GM21447 (cell line): ENCODE measurements around the gene FRAS1.
"Not testable (repeated sequence)": the region's sequence is repeated elsewhere in the genome, so short reads cannot be mapped to it uniquely, and the experiment has no call there.

ENCODE experiments used
- ATAC-seq: cut with Tn5 transposase; IDR thresholded peaks from one replicate; pipeline ENCODE4 v1.9.1; 2021; ENCODE audit not compliant: unreplicated experiment

The FRAS1 gene

DNA sequence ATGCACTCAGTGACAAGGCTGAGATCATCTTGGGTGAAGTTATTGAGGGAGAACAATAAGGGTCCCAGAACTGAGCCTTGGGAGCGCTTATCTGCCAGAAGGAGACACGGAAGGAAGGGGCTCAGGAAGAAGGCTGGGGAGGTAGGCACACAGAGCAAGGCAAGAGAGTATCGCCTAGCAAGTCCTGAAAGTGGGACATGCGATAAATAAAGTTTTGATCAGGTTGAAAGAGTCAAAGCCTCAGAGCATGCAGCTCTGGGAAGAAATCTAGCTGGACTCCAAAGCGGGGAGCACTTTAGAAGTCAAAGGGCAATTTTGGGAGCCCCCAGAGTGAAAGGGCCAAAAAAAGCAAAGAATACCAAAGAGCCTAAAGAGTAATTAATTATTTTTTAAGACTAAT lies 476.7 kb downstream of the FRAS1 start:
- ATAC-seq: no peak

DNA sequence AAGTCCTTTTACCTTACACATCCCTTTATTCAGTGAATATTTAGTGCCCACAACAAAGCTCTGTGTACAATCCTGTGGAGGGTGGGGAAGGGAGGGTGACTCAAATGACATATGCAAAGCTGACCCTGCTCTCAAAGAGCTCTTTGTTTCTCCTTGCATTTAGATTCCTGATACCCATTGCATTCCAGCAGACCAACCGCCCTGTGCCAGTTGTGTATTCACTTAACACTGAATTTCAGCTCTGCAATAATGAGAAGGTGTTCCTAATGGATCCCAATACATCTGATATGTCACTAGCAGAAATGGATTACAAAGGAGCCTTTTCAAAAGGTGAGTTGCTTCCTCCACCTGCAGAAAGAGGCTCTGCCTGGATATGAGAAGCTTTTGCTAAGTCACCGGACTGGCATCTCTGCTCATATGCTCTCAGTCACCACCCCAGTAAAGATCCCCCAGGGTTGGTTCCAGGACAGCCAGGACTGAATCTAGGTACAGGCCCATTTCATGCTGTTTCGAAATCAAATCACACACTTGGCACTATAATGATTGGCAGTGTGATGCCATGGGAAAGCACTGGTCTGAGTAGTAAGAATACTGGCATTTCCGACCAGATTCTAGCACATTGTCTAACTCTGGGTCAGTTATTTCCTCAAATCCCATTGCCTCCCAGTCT lies 477.3 kb downstream of the FRAS1 start:
- ATAC-seq: no peak

DNA sequence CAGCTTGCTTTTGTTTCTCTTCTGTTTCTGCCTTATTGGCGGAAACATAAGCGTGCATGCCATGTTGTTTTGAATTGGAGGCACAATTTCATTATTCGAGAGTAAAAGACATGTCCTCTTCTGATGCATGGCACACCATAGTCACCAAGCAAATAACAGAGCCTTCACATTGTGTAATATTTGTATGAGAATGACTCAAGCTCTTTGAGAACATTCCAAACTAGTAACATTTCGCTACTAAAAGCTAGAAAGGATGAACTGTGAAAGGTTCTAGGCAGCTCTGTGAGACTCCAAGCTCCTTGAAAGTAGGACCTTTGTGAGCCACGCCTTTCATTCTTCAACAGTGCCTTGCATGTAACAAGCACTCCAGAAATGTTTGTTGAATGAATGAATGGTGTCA lies 485.2 kb downstream of the FRAS1 start:
- ATAC-seq: no peak

DNA sequence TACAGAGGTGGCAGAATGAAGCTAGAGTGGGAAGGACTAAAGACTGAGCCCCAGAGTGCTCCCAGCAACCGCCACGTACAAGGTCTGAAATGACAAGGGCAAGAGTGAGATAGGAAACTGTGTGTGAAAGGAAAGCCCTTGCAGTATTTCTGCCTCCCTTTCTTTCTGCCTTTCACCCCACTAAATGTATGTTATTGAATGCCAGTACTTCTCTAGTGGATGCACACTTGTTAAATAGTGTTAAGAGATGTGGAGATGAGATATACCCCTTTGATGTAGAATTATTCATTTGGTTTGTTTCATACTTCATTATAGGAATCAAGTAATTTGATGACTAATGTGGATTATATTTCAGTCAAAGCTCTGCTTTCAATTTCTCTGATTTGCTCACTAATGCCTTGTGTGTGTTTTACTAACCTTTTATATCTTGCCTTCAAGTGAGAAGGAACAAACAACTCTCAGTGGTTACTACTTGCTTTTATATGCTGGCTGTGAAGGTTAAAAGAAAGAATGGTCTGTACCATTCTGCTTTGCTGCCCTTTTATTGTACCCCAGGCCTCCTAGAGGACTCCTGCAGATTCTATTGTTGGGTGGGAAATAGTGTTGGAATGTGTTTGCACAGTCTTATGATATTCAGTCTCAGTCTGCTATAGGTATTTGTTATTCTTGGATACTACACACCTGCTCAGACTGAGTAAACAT lies 486.5 kb downstream of the FRAS1 start:
- ATAC-seq: no peak

DNA sequence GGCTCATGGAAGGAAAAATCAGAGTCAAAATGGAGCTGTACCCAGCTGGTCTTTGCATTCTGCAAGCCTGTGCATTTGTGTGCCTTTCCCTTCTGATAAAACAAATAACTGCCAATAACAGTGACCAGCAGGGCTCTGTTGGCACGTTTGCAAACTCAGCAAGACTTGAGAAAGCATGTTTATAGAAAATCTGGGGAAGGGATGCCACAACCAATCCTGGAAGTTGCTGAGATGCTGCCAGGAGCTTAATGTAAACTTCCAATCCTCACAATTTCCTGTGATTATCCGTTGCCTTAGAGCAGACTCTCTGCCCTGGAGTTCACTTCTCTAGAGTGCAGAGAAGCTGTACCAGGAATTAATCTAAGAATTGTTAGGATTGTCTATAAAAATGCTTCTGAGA lies 487.6 kb downstream of the FRAS1 start:
- ATAC-seq: no peak

DNA sequence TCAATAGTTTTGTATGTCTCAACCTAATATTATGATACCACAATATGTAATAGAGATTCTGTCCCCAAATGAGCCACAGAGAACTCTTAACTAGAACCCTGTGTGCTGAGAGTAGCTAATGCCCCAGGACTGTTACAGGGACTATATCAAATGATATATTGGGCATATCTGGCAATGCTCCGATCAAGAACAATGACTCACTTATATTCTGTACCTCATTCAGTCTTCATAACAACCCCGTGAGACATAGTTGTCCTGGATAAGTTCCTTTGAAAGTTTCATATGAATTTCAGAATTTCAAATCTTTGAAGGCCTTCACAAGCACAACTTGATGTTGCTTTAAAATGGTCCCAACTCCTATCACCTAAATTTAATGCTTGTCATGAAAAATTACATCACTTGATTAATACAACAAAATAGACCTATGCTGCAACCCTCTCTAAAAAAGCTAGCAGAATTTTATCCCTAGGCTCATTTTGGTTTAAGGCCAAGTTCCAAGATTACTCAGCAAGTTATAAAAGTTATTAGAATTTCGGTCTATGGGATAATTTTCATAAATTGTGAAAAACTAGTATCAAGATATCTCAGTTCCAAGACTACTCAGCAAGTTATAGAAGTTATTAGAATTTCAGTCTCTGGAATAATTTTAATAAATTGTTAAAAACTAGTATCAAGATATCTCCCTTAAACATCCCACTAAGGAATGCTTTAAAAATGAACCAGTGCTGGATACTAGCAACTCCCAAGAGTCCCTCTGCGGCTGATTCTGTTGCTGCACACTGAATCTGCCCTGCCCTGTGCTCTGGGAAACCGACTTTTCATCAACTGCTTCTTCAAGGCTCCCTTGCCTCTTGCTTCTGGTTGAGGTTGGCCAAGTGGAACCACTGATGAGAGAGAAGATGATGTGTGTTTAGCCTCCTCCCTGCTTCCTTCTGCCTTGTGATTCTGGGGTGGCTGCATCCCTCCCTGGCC lies 488.4 kb downstream of the FRAS1 start:
- no peak for ATAC-seq

DNA sequence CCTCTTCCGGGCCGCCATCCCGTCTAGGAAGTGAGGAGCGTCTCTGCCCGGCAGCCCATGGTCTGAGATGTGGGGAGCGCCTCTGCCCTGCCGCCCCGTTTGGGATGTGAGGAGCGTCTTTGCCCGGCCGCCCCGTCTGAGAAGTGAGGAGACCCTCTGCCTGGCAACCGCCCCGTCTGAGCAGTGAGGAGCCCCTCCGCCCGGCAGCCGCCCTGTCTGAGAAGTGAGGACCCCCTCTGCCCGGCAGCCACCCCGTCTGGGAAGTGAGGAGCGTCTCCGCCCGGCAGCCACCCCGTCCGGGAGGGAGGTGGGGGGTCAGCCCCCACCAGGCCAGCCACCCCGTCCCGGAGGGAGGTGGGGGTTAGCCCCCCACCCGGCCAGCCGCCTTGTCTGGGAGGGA lies 490.8 kb downstream of the FRAS1 start:
- ATAC-seq: not testable (repeated sequence)

DNA sequence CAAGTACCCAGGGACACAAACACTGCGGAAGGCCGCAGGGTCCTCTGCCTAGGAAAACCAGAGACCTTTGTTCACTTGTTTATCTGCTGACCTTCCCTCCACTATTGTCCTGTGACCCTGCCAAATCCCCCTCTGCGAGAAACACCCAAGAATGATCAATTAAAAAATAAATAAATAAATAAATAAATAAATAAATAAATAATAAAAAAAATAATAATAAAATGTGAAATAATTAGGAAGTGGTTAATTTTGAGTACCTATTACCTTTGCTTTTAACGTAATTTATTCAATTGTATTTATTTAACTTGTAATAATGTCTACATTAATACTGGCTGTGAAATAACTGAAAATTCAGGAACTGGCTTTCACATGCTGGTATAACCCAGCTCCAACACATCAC lies 491.8 kb downstream of the FRAS1 start:
- ATAC-seq: not testable (repeated sequence)

DNA sequence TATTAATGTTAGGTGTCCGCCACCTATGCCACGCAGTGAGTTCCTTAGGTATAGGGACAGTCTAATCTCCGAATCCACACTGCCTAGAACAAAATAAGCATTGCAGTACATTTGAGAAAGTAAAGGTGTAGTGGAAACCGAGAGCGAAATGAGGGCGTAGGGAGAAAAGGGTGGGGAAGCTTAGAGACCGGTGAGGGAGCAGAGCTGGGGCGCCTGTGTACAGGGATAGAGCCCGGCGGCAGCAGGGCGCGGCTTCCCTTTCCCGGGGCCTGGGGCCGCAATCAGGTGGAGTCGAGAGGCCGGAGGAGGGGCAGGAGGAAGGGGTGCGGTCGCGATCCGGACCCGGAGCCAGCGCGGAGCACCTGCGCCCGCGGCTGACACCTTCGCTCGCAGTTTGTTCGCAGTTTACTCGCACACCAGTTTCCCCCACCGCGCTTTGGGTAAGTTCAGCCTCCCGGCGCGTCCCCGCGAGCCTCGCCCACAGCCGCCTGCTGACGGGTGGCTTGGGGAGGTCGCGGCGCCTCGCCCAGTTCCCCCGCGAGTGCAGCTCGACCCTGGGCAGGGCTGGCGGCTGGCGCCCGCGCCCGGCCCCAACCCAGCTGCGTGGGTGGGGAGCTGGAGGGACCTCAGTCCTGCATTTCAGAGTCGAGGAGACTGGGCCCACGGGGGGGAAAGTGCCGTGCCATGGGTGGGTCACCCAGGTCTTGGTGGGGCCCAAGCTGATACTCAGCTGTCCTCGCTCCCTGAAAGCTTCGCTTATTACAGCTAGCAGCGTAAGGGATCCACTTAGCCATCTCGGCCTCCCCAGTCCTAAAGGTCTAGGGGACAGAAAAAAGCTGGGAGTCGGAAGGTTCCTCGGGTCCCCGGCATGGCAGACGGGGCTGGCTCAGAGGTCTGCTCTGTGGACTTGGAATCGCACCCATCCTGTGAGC lies 494.6 kb downstream of the FRAS1 start, which contains the start of gene ANXA3:
ANXA3 (plus strand) TSS at position 351 of the 932 bp plus-strand sequence. CDS start 2,704 bp downstream, outside the sequence.
- ATAC-seq: peak; percentile 65

DNA sequence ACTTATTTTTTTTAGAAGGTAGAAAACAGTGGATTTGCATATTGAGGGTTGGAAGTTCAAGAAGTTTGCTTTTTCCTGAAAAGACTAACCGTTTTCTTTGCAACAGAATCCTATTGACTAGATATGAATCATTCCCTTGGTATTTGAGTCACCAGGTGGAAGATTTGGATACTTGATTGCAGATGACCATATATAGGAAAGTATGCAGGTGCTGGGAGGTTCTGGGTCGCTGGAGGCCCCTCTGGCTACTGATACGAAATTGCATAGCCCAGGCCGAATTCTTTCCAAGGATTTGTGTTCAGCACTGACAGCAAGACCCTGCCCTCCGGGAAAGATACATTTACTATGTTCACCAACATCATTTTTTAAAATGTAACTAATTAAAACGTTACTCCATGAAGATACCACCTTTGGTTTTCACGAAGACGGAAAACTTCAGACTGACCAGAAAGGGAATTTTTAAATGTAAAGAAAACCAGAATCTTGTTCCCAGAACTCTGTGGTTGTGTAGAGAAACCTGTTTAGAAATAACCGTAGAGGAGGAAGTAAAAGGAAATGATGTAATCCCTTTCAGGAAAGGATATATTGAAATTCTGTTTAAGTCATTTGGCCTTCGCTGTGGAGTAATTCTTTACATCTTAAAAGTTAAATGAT lies 495.4 kb downstream of the FRAS1 start:
- ATAC-seq: no peak

DNA sequence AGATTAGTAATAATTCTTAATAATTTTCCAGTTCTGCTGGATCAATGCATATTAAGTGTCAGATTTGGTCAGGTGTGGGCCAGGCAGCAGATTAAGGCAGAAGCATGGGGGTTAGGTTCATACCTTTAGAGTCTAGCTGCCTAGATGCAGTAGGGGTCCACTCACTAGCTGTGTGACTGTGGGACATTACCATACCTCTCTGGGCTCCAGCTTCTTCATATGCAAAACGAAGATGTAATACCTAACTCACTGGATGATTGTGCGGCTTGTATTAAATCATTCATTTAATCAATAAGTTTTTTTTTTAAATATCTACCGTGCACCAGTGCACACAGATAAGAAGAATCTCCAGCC lies 495.9 kb downstream of the FRAS1 start:
- ATAC-seq: no peak

DNA sequence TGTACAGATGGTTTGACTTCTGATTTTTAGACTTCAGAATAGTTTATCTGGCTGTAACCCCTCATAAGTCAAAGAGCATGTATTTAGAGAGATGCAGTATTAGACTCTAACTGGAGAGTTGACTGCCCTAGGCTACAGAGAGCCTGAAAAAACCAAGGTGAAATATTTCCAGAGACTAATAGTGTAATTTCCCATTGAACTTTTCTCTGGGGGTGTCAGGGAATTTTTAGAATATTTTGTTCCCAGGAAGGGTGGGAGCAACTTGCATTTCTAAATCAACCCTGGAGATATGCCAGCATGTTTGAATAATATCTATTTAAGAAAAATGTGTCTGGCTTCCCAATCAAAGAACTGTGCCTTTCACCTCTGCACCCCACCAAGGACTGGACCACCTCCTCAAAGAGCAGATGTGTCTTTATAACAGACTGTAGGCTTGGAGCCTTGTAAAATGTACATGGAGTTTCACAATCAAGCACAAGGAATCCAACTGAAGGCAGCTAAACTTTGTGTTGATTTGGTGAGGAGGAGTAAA lies 496.5 kb downstream of the FRAS1 start:
- ATAC-seq: no peak

DNA sequence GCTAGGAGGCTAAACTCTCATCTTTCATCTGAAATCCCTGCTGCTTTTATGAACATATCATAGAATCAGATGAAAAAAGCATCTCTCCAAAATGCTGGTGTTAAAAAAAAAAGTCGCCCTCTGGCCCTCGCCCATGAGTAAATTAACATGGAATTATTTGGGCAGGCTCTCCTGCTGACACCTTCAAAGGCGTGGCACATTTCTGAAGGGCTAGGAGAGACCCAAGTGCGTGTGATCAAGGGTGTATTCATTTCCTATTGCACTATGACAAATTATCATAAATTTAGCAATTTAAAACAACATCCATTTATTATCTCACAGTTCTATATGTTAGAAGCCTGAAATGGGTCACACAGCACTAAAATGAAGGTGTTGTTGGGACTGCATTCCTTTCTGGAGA lies 499.5 kb downstream of the FRAS1 start:
- no peak for ATAC-seq

DNA sequence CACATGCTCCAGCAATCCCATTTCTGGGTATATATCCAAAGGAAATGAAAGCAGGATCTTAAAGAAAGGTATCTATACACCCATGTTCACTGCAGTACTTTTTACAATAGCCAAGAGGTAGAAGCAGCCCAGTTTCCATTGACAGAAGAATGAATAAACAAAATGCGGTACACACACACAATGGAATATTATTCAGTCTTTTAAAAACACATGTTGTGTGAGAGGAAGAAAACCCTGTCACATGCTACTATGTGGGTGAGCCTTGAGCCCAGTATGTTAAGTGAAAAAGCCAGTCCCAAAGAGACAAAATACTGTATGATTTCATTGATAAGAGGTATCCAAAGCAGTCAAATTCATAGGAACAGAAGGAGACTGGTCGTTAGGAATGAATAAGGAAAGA lies 500.7 kb downstream of the FRAS1 start:
- ATAC-seq: no peak

DNA sequence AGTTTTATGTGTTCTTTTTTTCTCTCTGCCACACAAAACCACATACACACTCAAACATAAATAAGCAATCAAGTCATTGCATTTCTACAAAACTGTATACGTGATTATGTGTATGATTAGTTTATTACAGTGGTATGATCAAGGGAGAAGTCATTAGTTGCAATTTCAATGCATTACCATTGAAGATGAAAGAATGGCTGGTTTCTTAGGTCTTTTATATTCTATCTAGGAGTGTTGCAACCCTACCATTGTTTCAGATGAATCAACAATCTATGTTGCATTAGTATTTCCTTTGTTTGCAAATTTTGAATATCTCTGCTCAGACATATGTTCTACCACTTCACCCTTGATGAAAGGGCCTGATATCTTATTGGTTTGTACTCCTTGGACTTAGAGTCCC lies 501.3 kb downstream of the FRAS1 start:
- ATAC-seq: no peak

DNA sequence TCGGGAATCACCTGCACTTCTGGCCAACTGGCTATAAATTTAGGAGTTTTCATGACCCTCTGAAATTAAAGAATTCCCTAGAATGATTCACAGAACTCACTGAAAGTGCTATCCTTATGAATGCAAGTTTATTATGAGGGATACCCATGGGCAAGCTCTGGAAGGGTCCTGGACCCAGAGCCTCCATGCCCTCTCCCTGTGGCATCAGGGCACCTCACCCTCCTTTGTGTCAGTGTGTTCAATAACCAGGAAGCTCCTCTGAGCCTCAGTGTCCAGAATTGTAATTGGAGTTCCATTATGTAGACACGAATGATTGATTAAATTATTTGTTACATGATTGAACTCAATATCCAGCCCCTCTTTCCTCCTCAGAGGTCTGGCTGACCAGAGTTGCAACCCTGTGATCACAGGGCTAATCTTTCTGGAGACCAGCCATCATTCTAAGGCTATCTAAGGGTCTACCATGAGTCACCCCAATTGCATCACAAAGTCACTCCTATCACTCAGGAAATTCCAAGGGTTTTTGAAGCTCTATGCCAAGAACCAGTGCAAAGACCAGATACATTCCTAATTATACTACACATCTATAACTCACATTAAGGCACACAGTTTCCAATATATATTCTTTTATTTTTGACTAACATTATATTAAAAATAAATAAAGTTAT lies 503.3 kb downstream of the FRAS1 start:
- no peak for ATAC-seq

DNA sequence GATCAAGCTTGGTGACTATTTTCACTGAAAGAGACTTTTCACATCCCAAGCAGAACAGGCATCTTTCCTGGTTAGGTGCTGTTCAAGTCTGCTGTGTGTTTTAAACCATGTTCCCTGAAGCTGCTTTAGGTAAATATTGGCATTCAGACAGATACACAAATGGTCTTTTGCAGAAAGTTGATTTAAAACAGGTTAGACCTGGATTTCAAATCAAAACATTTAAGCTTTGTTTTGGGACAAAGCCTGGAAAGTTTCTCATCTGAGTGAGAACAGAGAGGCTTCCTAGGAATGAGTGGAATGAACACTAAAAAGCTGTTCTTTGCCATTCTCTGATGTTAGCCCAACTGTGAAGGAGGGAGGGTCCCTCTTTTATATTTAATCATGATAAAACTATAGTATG lies 504.6 kb downstream of the FRAS1 start:
- ATAC-seq: no peak

DNA sequence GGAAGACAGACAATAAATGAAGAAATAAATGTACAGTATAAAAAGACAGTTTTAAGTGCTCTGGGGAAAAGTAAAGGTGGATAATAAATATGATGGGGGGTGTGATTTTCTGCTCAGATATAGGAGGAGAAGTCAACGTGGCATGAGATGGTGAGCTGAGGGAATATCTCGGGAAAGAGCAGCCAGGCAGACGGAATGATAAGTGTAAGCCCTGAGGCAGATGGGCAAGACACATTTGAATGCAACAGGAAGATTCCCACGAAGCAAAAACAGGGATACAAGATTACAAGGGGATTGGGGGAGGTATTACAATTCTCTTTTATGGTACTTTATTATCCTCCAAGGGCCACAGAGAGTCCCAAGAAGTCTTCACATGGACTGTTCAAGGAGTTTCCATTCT lies 505.6 kb downstream of the FRAS1 start:
- no peak for ATAC-seq

DNA sequence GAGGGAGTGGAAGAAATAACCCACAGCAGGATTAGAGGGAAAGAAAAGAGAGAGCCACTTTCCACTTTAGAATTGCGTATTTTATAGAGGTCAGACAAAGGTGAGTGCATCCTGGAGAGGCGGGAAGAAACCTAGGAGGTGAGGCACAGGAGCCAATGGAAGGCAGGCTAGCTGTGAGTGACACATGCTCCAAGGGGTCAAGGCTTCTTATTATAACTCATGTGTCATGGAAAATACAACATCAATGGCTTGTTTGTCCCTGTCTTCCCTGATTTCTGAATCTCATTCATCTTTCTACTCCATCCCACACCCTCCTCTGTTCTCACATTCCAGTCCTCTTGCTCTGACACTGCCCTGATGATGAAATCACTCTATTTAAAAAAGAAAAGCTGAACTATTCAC lies 508.8 kb downstream of the FRAS1 start:
- no peak for ATAC-seq
